ENCODE data around the gene DGKB. TPM values are rescaled to one million over a fixed set of nuclear protein-coding genes. Genes with fewer than 3 reads are reported as not detected.

DGKB gene
- total RNA-seq, 1 donor from 2014 or later: 0.30 TPM

DNA sequence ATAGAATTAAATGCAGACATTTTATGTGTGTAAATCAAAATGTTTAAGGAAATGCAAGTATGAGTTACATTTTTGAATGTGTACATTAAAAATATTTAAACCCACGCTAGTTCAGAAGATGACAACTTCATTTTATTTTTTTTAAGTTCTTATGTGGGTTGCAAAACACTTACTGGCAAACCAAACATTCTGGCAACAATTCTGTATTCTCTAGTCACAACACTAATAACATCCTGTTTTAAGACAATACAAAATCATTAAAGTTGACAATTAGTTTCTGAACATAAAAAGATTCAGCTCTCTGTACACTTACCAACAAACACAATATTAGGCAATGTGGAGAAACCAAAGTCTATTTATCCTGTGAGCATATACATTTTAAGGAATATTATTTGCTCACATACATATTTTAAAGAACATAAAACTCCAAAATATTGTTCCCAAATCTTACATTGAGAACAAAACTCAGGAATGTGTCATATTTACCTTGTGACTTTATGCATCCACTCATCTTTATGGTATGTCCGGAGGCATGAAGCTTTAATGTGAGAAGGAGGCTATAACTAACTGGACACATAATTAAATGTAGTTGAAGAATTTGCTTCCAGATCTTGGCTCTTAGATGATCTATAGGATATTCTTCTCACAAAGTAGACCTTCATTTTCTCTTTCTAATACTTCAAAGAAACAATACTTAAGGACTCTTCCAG is 134.7 kb downstream of the DGKB start:
- TF ChIP-seq, protein P1, sequence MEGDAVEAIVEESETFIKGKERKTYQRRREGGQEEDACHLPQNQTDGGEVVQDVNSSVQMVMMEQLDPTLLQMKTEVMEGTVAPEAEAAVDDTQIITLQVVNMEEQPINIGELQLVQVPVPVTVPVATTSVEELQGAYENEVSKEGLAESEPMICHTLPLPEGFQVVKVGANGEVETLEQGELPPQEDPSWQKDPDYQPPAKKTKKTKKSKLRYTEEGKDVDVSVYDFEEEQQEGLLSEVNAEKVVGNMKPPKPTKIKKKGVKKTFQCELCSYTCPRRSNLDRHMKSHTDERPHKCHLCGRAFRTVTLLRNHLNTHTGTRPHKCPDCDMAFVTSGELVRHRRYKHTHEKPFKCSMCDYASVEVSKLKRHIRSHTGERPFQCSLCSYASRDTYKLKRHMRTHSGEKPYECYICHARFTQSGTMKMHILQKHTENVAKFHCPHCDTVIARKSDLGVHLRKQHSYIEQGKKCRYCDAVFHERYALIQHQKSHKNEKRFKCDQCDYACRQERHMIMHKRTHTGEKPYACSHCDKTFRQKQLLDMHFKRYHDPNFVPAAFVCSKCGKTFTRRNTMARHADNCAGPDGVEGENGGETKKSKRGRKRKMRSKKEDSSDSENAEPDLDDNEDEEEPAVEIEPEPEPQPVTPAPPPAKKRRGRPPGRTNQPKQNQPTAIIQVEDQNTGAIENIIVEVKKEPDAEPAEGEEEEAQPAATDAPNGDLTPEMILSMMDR (IDR thresholded peaks at IDR 0.05; ENCODE audit: borderline replicate concordance): no peak
- intact Hi-C loops (cut with micrococcal nuclease): no loop called here
- H3K27ac ChIP-seq (replicated peaks): no peak overlapping the region
- DNase-seq: no peak
- no peaks in the 10 kb centered on the region for H3K36me3 ChIP-seq
- peaks cover under 1% of the 10 kb centered on the region for H3K4me1 ChIP-seq
- H3K9me3 ChIP-seq (replicated peaks): no peaks in the 10 kb centered on the region
- no peak overlapping the region for H3K4me3 ChIP-seq
- no peaks in the 10 kb centered on the region for H3K27me3 ChIP-seq (ENCODE audit: low read depth)

DNA sequence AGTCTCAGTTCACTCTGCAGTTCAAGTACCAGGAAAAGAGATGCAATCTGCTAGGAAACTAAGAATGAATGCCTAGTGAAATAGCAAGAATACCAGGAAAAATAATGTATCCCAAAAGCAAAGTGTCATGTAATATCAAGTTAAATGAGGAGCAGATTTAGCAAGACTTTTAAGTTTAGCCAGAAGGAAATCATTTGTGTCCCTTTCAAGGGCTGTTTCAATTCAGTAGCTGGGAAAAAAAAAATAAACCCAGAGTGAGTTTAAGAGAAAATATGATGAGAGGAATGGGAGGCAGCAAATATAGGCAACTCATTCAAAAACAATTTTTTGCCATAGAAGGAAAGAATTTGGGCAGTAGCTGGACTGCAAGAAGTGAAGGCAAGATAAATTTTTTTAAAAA is 135.8 kb downstream of the DGKB start:
- Histone ChIP-seq H3K27me3 (ENCODE audit: low read depth) (no peaks in the 10 kb centered on the region), H3K36me3 (no peaks in the 10 kb centered on the region), H3K9me3 (replicated peaks) (no peaks in the 10 kb centered on the region), H3K27ac (replicated peaks) (no peak overlapping the region), H3K4me3 (no peak overlapping the region), H3K4me1 (peaks cover 12% of the 10 kb centered on the region)
- intact Hi-C loops (cut with micrococcal nuclease): no loop called here
- TF ChIP-seq, protein P1 (IDR thresholded peaks at IDR 0.05; ENCODE audit: borderline replicate concordance): no peak
- no peak for DNase-seq

DNA sequence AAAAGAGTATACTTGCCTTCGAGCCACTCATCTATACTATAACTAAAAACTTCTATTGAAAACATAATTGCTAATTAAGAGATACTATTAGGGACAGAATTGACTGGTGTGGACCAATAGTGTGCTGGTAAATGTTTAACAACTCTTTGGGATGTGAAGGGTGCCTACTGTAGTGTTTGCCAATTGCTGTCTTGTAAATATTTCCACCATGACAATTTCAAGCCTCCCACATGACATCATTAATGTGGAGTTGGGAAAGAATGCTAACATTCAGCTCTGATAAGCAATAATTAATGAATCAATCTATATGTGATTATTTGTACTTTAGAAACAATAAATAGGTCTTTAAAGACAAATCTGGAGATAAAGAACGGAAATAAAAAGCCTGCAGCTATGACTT is 136.8 kb downstream of the DGKB start:
- Histone ChIP-seq H3K27ac (replicated peaks) (no peak overlapping the region), H3K36me3 (no peaks in the 10 kb centered on the region), H3K4me3 (no peak overlapping the region), H3K4me1 (peaks cover 21% of the 10 kb centered on the region), H3K9me3 (replicated peaks) (no peaks in the 10 kb centered on the region), H3K27me3 (ENCODE audit: low read depth) (no peaks in the 10 kb centered on the region)
- intact Hi-C loops (cut with micrococcal nuclease): no loop called here
- TF ChIP-seq, protein P1 (IDR thresholded peaks at IDR 0.05; ENCODE audit: borderline replicate concordance): no peak
- no peak for DNase-seq

DNA sequence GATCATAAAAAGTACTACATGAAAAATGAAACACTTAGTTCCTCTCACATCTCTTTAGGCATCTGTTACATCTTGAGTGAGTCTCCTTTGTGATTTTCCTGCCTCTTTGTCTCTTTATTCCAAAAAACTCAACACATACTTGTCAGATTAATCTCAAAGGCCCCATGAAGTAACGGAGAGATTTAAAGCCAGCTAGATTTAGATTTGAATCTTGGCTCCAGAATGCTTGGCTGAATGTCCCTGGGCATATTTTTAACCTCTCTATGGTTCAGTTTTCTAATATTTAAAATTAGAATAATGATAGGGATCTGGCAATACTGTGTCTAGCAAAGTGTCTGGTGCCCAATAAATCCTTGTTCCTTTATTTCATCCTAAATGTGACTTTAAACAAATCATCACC is 140.0 kb downstream of the DGKB start:
- DNase-seq: no peak
- H3K4me1 ChIP-seq: peaks cover 22% of the 10 kb centered on the region
- TF ChIP-seq, protein P1 (IDR thresholded peaks at IDR 0.05; ENCODE audit: borderline replicate concordance): no peak
- intact Hi-C loops (cut with micrococcal nuclease): no loop called here
- H3K27ac ChIP-seq (replicated peaks): peak overlapping the region; percentile 68
- no peaks in the 10 kb centered on the region for H3K27me3 ChIP-seq (ENCODE audit: low read depth)
- H3K4me3 ChIP-seq: no peak overlapping the region
- no peaks in the 10 kb centered on the region for H3K9me3 ChIP-seq (replicated peaks)
- H3K36me3 ChIP-seq: no peaks in the 10 kb centered on the region

DNA sequence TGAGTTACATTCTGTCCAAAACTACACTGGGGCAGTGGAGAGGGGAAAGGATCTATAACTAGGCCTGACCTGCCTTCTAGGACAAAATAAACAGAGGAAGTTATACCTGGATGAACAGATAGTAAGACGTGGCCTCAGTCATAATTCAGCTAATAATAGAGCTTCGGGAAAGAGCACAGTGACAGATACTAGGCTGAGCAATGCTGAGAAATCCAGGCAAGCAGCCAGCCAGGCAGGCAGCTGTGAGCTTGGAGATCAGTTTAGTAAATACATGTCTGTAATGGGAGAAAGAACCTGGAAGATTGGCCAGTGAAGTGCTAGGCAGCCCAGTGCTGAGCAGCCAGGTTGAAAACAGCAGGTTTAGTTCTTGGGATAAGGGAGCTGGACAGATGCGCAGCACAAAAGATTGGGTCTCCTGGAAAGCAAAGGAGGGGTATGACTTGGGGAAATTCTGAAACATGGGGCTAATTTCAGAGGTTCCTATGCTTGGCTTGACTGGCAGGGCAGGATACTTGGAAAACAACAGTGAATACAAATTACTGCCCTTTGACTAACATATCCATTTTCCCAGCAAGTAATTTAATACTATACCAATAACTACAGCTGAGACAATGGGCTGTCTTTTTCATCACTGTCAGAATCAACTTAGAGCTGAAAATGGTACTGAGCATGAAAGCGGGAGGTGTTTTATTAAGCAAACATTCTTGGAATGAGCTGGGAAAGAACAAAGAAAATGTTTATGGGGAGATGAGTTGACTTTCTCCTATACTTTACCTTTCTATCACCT is 140.8 kb downstream of the DGKB start:
- DNase-seq: peak; percentile 78
- no peaks in the 10 kb centered on the region for H3K27me3 ChIP-seq (ENCODE audit: low read depth)
- intact Hi-C loops (cut with micrococcal nuclease): no loop called here
- TF ChIP-seq, protein P1 (IDR thresholded peaks at IDR 0.05; ENCODE audit: borderline replicate concordance): no peak
- no peaks in the 10 kb centered on the region for H3K36me3 ChIP-seq
- peak overlapping the region; percentile 68 for H3K27ac ChIP-seq (replicated peaks)
- H3K4me1 ChIP-seq: peaks cover 22% of the 10 kb centered on the region
- H3K9me3 ChIP-seq (replicated peaks): no peaks in the 10 kb centered on the region
- no peak overlapping the region for H3K4me3 ChIP-seq

All from left ventricle myocardium inferior (tissue), 1 donor.